ENCODE data around the gene WFS1.

Gene WFS1

DNA sequence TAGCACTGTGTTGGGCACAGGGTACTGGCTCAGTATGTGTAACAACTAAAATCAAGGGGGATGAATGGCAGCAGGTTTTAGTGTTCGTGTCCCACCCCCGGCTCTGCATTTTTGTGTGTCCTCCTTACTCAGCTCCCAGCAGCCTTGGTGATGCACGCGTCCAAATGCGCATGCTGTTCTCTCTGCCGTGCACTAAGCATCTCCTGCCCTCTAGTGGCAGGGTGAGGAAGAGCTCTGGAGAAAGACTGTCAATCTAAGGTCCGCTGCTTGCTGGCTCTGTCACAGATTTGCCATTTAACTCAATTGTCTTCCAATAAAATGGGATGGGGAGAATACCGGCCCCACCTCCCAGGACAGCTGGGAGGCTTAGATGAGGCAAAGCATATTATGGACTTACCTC lies 61.4 kb downstream of the WFS1 start:
- no CpG with 5 or more reads among the region's 8 CpGs for WGBS (ENCODE audit: extremely low coverage, insufficient coverage, low lambda C conversion rate)

DNA sequence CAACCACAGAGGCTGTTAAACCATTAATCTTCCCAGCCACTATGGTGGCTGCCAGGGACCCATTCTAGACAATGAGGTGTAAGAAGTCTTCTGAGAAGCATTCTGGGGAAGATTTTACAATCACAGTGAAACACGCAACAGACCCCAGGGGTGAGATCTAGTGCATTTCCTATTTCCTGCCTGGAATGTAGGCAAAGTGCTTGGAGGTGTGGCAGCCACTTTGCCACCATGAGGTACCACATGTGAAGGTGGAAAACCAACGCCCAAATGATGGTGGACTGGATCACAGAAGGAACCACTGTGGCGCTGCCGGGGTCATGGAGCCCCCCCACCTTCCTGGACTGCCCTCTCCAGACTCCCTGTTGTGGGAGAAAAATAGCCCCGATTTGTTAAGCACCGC lies 61.8 kb downstream of the WFS1 start:
- DNase-seq: no peak
- H3K4ac ChIP-seq (ENCODE audit: low read depth, low read length): no peak overlapping the region
- no peak overlapping the region for H3K9ac ChIP-seq (ENCODE audit: low read length)
- H3K79me1 ChIP-seq (ENCODE audit: low read length): no peaks in the 10 kb centered on the region
- WGBS (ENCODE audit: extremely low coverage, insufficient coverage, low lambda C conversion rate): no CpG with 5 or more reads among the region's 6 CpGs
- no peaks in the 10 kb centered on the region for H3K36me3 ChIP-seq (ENCODE audit: control insufficient read depth, insufficient read depth, low read length)
- no peak overlapping the region for H4K5ac ChIP-seq (ENCODE audit: low read length)
- no peaks in the 10 kb centered on the region for H3K4me1 ChIP-seq (ENCODE audit: control insufficient read depth, low read depth, low read length)
- no peak overlapping the region for H3K23ac ChIP-seq (ENCODE audit: low read length)
- no peaks in the 10 kb centered on the region for H3K79me2 ChIP-seq (ENCODE audit: control insufficient read depth, insufficient read depth, low read length)
- no peak overlapping the region for H2BK5ac ChIP-seq (ENCODE audit: low read length)
- H3K56ac ChIP-seq (ENCODE audit: low read length): no peak overlapping the region
- no peak overlapping the region for H2AK5ac ChIP-seq (ENCODE audit: low read length)
- no peak overlapping the region for H3K18ac ChIP-seq (ENCODE audit: low read length)
- no peak overlapping the region for H3K4me3 ChIP-seq (ENCODE audit: low read length)
- H3K4me2 ChIP-seq (ENCODE audit: low read length): no peak overlapping the region
- H3K27me3 ChIP-seq (ENCODE audit: insufficient read depth, low read length, poor library complexity): no peaks in the 10 kb centered on the region
- H2BK15ac ChIP-seq (replicated peaks; ENCODE audit: low read depth): no peak overlapping the region
- H3K27ac ChIP-seq (ENCODE audit: low read depth, low read length): no peak overlapping the region
- no peak overlapping the region for H4K8ac ChIP-seq (ENCODE audit: low read depth, low read length)
- H2BK120ac ChIP-seq (ENCODE audit: low read depth, low read length): no peak overlapping the region

More for the DNA sequence above, 61.4 kb downstream of the WFS1 start:
- Histone ChIP-seq H3K27me3 (ENCODE audit: insufficient read depth, low read length, poor library complexity) (no peaks in the 10 kb centered on the region), H2BK5ac (ENCODE audit: low read length) (no peak overlapping the region), H2BK120ac (ENCODE audit: low read depth, low read length) (no peak overlapping the region), H3K4me3 (ENCODE audit: low read length) (no peak overlapping the region), H3K27ac (ENCODE audit: low read depth, low read length) (no peak overlapping the region), H3K9ac (ENCODE audit: low read length) (no peak overlapping the region), H3K23ac (ENCODE audit: low read length) (no peak overlapping the region), H2BK15ac (replicated peaks; ENCODE audit: low read depth) (no peak overlapping the region), H3K56ac (ENCODE audit: low read length) (no peak overlapping the region), H2AK5ac (ENCODE audit: low read length) (no peak overlapping the region), H3K18ac (ENCODE audit: low read length) (no peak overlapping the region), H3K79me2 (ENCODE audit: control insufficient read depth, insufficient read depth, low read length) (no peaks in the 10 kb centered on the region), H4K5ac (ENCODE audit: low read length) (no peak overlapping the region), H3K4me2 (ENCODE audit: low read length) (no peak overlapping the region), H3K4ac (ENCODE audit: low read depth, low read length) (no peak overlapping the region), H3K36me3 (ENCODE audit: control insufficient read depth, insufficient read depth, low read length) (no peaks in the 10 kb centered on the region), H3K79me1 (ENCODE audit: low read length) (no peaks in the 10 kb centered on the region), H4K8ac (ENCODE audit: low read depth, low read length) (no peak overlapping the region), H3K4me1 (ENCODE audit: control insufficient read depth, low read depth, low read length) (no peaks in the 10 kb centered on the region)
- peak; percentile 74 for DNase-seq

DNA sequence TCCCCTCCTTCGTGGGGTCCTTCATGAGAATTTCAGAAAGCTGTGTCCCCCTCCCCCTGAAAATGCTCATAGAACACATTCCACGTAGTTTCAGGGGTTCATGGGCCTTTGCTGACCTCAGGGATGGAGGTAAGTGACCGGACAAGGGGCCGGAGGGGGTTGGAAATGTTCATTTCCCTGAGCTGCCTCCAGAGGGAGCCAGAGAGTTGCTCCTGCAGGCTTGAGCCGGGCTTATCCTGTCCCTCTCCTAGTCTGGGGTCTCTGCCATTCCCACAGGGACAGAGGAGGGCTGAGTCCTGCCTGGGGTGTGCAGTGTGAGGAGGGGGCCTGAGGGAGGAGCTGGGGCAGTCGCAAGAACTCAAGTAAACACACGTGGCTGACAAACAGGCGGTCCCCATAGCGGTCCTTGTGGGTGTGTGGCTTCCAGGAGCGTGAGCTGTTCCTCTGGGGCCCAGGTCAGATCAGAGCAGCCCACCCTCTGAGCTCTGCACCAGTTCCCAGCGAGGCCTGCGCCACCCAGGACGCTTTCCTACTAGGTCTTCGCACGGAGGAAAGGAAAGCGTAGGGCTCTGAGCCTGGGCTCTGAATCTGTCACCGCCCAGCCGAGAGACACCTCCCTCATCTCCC lies 62.5 kb downstream of the WFS1 start:
- no peak overlapping the region for H2AK5ac ChIP-seq (ENCODE audit: low read length)
- WGBS (ENCODE audit: extremely low coverage, insufficient coverage, low lambda C conversion rate): no CpG with 5 or more reads among the region's 18 CpGs
- no peak overlapping the region for H4K5ac ChIP-seq (ENCODE audit: low read length)
- H3K79me1 ChIP-seq (ENCODE audit: low read length): no peaks in the 10 kb centered on the region
- H3K9ac ChIP-seq (ENCODE audit: low read length): no peak overlapping the region
- H3K4me1 ChIP-seq (ENCODE audit: control insufficient read depth, low read depth, low read length): no peaks in the 10 kb centered on the region
- no peak overlapping the region for H2BK15ac ChIP-seq (replicated peaks; ENCODE audit: low read depth)
- H3K79me2 ChIP-seq (ENCODE audit: control insufficient read depth, insufficient read depth, low read length): no peaks in the 10 kb centered on the region
- no peak overlapping the region for H3K56ac ChIP-seq (ENCODE audit: low read length)
- H4K8ac ChIP-seq (ENCODE audit: low read depth, low read length): no peak overlapping the region
- H3K4ac ChIP-seq (ENCODE audit: low read depth, low read length): no peak overlapping the region
- H3K27ac ChIP-seq (ENCODE audit: low read depth, low read length): no peak overlapping the region
- peak; percentile 59 for DNase-seq
- no peak overlapping the region for H2BK120ac ChIP-seq (ENCODE audit: low read depth, low read length)
- H3K4me2 ChIP-seq (ENCODE audit: low read length): no peak overlapping the region
- no peaks in the 10 kb centered on the region for H3K27me3 ChIP-seq (ENCODE audit: insufficient read depth, low read length, poor library complexity)
- H3K23ac ChIP-seq (ENCODE audit: low read length): no peak overlapping the region
- H2BK5ac ChIP-seq (ENCODE audit: low read length): no peak overlapping the region
- H3K18ac ChIP-seq (ENCODE audit: low read length): no peak overlapping the region
- H3K36me3 ChIP-seq (ENCODE audit: control insufficient read depth, insufficient read depth, low read length): no peaks in the 10 kb centered on the region
- no peak overlapping the region for H3K4me3 ChIP-seq (ENCODE audit: low read length)

DNA sequence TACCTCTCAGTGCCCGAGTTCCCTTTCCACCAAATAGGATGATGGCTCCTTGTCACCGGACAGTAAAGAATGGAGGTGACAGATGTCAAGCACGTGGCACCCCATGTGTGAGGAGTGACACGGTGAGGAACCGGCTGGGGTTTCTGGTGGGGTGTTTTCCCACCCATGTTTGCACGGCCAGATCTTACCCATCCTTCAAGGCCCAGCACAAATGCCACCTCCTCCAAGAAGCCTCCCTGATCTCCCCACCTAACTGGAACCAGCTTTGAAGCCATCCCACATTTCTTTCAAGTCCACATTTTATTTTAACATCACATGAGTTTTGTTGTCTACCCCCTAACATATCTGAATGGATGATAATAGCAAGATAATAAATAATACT lies 63.0 kb downstream of the WFS1 start:
- Histone ChIP-seq H3K23ac (ENCODE audit: low read length) (no peak overlapping the region), H4K8ac (ENCODE audit: low read depth, low read length) (no peak overlapping the region), H3K4me2 (ENCODE audit: low read length) (no peak overlapping the region), H4K5ac (ENCODE audit: low read length) (no peak overlapping the region), H2AK5ac (ENCODE audit: low read length) (no peak overlapping the region), H3K27ac (ENCODE audit: low read depth, low read length) (no peak overlapping the region), H3K27me3 (ENCODE audit: insufficient read depth, low read length, poor library complexity) (no peaks in the 10 kb centered on the region), H3K9ac (ENCODE audit: low read length) (no peak overlapping the region), H3K4ac (ENCODE audit: low read depth, low read length) (no peak overlapping the region), H2BK15ac (replicated peaks; ENCODE audit: low read depth) (no peak overlapping the region), H3K18ac (ENCODE audit: low read length) (no peak overlapping the region), H3K56ac (ENCODE audit: low read length) (no peak overlapping the region), H2BK120ac (ENCODE audit: low read depth, low read length) (no peak overlapping the region), H3K79me2 (ENCODE audit: control insufficient read depth, insufficient read depth, low read length) (no peaks in the 10 kb centered on the region), H3K4me1 (ENCODE audit: control insufficient read depth, low read depth, low read length) (no peaks in the 10 kb centered on the region), H3K79me1 (ENCODE audit: low read length) (no peaks in the 10 kb centered on the region), H3K4me3 (ENCODE audit: low read length) (no peak overlapping the region), H2BK5ac (ENCODE audit: low read length) (no peak overlapping the region), H3K36me3 (ENCODE audit: control insufficient read depth, insufficient read depth, low read length) (no peaks in the 10 kb centered on the region)
- no peak for DNase-seq
- WGBS (ENCODE audit: extremely low coverage, insufficient coverage, low lambda C conversion rate): no CpG with 5 or more reads among the region's 6 CpGs

DNA sequence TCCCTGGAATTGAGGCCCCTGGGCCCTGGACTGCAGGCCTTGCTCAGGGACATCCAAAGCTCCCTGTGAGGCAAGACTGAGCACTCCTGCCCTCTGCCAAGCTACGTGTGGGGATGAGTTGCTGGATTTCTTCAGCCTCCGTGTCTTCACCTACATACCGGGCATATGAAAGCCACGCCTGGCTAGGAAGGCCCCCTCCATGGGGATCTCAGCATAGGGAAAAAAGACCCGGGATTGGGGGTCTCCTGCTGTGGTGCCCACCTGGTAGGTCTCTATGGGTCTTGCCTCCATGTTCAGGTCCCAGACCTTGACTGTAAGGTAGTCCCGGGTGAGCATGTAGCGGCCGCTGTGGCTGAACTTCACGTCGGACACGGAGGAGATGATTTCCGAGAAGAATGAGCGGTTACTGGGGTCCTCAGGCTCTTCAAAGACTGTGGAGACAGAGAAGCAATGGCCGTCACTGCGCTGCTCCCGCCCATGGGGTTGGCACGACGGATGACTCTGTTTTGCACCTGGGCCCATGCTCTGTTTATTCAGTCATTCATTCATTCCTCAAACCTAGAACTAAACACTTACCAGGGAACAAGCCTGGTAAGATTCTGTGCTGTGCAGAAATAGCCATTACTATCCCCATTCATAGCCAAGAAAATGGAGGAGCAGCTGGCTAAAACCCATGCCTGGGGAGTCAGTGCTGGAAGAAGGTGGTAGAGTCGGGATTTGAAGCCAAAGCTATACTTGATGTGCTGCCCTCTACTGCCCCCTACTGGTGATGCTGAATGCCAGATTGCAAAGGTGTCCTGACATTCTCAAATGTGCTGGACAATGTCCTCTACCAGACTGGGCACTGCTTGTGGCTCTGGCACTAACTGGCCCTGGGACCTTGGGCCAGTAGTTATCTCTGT lies 63.9 kb downstream of the WFS1 start:
- no peaks in the 10 kb centered on the region for H3K36me3 ChIP-seq (ENCODE audit: control insufficient read depth, insufficient read depth, low read length)
- no peak overlapping the region for H3K27ac ChIP-seq (ENCODE audit: low read depth, low read length)
- H3K27me3 ChIP-seq (ENCODE audit: insufficient read depth, low read length, poor library complexity): no peaks in the 10 kb centered on the region
- H3K4me3 ChIP-seq (ENCODE audit: low read length): no peak overlapping the region
- WGBS (ENCODE audit: extremely low coverage, insufficient coverage, low lambda C conversion rate): no CpG with 5 or more reads among the region's 19 CpGs
- H3K18ac ChIP-seq (ENCODE audit: low read length): no peak overlapping the region
- H3K4me2 ChIP-seq (ENCODE audit: low read length): no peak overlapping the region
- no peak overlapping the region for H3K56ac ChIP-seq (ENCODE audit: low read length)
- H3K9ac ChIP-seq (ENCODE audit: low read length): no peak overlapping the region
- no peaks in the 10 kb centered on the region for H3K4me1 ChIP-seq (ENCODE audit: control insufficient read depth, low read depth, low read length)
- no peak overlapping the region for H2BK5ac ChIP-seq (ENCODE audit: low read length)
- no peak overlapping the region for H2BK15ac ChIP-seq (replicated peaks; ENCODE audit: low read depth)
- H2AK5ac ChIP-seq (ENCODE audit: low read length): no peak overlapping the region
- H3K79me2 ChIP-seq (ENCODE audit: control insufficient read depth, insufficient read depth, low read length): no peaks in the 10 kb centered on the region
- no peak overlapping the region for H3K4ac ChIP-seq (ENCODE audit: low read depth, low read length)
- no peak overlapping the region for H2BK120ac ChIP-seq (ENCODE audit: low read depth, low read length)
- no peak overlapping the region for H4K5ac ChIP-seq (ENCODE audit: low read length)
- peak; percentile 48 for DNase-seq
- H4K8ac ChIP-seq (ENCODE audit: low read depth, low read length): no peak overlapping the region
- no peak overlapping the region for H3K23ac ChIP-seq (ENCODE audit: low read length)
- H3K79me1 ChIP-seq (ENCODE audit: low read length): no peaks in the 10 kb centered on the region
